ENCODE results near the gene PPP1R37.
"Not testable (repeated sequence)": the region's sequence is repeated elsewhere in the genome, so short reads cannot be mapped to it uniquely, and the experiment has no call there.

The PPP1R37 gene

GRCh38 chr19:45094707-45095106 lies 1.7 kb downstream of the PPP1R37 start:
- no peak for DNase-seq (ENCODE audit: low read depth in 2 of 2)

GRCh38 chr19:45095496-45096413 lies 2.8 kb downstream of the PPP1R37 start:
- DNase-seq (ENCODE audit: low read depth in 2 of 2) = no peak

GRCh38 chr19:45096700-45097099 lies 3.7 kb downstream of the PPP1R37 start:
- DNase-seq (ENCODE audit: low read depth in 2 of 2) = no peak

GRCh38 chr19:45097450-45097775 lies 4.4 kb downstream of the PPP1R37 start:
- DNase-seq (ENCODE audit: low read depth in 2 of 2) = no peak

- no peak for DNase-seq (ENCODE audit: low read depth in 2 of 2)
Measured at GRCh38 chr19:45097776-45098520, 5.0 kb downstream of the PPP1R37 start.

GRCh38 chr19:45098521-45099466 lies 5.8 kb downstream of the PPP1R37 start:
- DNase-seq (ENCODE audit: low read depth in 2 of 2) = no peak

GRCh38 chr19:45099467-45100191 lies 6.7 kb downstream of the PPP1R37 start:
- DNase-seq (ENCODE audit: low read depth in 2 of 2) = no peak

- DNase-seq (ENCODE audit: low read depth in 2 of 2) = no peak
Measured at GRCh38 chr19:45100201-45100600, 7.2 kb downstream of the PPP1R37 start.

GRCh38 chr19:45100846-45101252 lies 7.9 kb downstream of the PPP1R37 start:
- DNase-seq (ENCODE audit: low read depth in 2 of 2) = no peak

GRCh38 chr19:45101806-45102205 lies 8.8 kb downstream of the PPP1R37 start:
- no peak for DNase-seq (ENCODE audit: low read depth in 2 of 2)

- DNase-seq (ENCODE audit: low read depth in 2 of 2) = no peak
Measured at GRCh38 chr19:45102481-45102880, 9.5 kb downstream of the PPP1R37 start.

GRCh38 chr19:45103156-45103507 lies 10.2 kb downstream of the PPP1R37 start:
- DNase-seq (ENCODE audit: low read depth in 2 of 2) = no peak

GRCh38 chr19:45103508-45104319 lies 10.7 kb downstream of the PPP1R37 start:
- DNase-seq (ENCODE audit: low read depth in 2 of 2) = no peak

- no peak for DNase-seq (ENCODE audit: low read depth in 2 of 2)
Measured at GRCh38 chr19:45104658-45105349, 11.8 kb downstream of the PPP1R37 start.

GRCh38 chr19:45106363-45106762 lies 13.4 kb downstream of the PPP1R37 start:
- DNase-seq (ENCODE audit: low read depth in 2 of 2) = not testable (repeated sequence)

- no peak for DNase-seq (ENCODE audit: low read depth in 2 of 2)
Measured at GRCh38 chr19:45107621-45108150, 14.7 kb downstream of the PPP1R37 start.

- no peak for DNase-seq (ENCODE audit: low read depth in 2 of 2)
Measured at GRCh38 chr19:45110851-45111266, 17.9 kb downstream of the PPP1R37 start.

GRCh38 chr19:45112111-45112827 lies 19.3 kb downstream of the PPP1R37 start:
- no peak for DNase-seq (ENCODE audit: low read depth in 2 of 2)

GRCh38 chr19:45113628-45114027 lies 20.6 kb downstream of the PPP1R37 start:
- no peak for DNase-seq (ENCODE audit: low read depth in 2 of 2)
